NCI-H2196 treated with DMSO at 0.1 percent for 48 hours (cell line): ENCODE data around the gene TANC1.

Experiments used
- DNase-seq: peaks from one replicate; lab custom pipeline; 2025; ENCODE audit not compliant: unreplicated experiment; lab: John Stamatoyannopoulos, UW

The TANC1 gene

GRCh38 chr2:158960193-158960592, 8.2 kb upstream of the TANC1 start:
- no peak for DNase-seq

- no peak for DNase-seq
Observed at GRCh38 chr2:158962074-158962473, 6.4 kb upstream of the TANC1 start.

- DNase-seq: no peak
Observed at GRCh38 chr2:158963071-158963470, 5.4 kb upstream of the TANC1 start.

GRCh38 chr2:158965107-158965506, 3.3 kb upstream of the TANC1 start:
- no peak for DNase-seq

GRCh38 chr2:158965641-158966040, 2.8 kb upstream of the TANC1 start:
- no peak for DNase-seq

GRCh38 chr2:158966312-158966711, 2.1 kb upstream of the TANC1 start:
- no peak for DNase-seq

- DNase-seq: no peak
Observed at GRCh38 chr2:158967114-158967730, 1.2 kb upstream of the TANC1 start.

- no peak for DNase-seq
Observed at GRCh38 chr2:158967731-158968395, 577 bp upstream of the TANC1 start.

- no peak for DNase-seq
Observed at GRCh38 chr2:158969162-158969714, 798 bp downstream of the TANC1 start.

GRCh38 chr2:158969715-158970240, 1.3 kb downstream of the TANC1 start:
- no peak for DNase-seq

GRCh38 chr2:158970241-158970751, 1.9 kb downstream of the TANC1 start:
- no peak for DNase-seq

GRCh38 chr2:158973116-158973956, 4.9 kb downstream of the TANC1 start:
- peak; percentile 70 for DNase-seq

- no peak for DNase-seq
Observed at GRCh38 chr2:158975271-158975921, 7.0 kb downstream of the TANC1 start.

- no peak for DNase-seq
Observed at GRCh38 chr2:158979772-158980171, 11.3 kb downstream of the TANC1 start.

GRCh38 chr2:158984604-158985135, 16.2 kb downstream of the TANC1 start:
- peak; percentile 39 for DNase-seq

GRCh38 chr2:158988501-158988900, 20.1 kb downstream of the TANC1 start:
- no peak for DNase-seq

GRCh38 chr2:158989165-158989564, 20.7 kb downstream of the TANC1 start:
- DNase-seq: no peak

GRCh38 chr2:158990397-158991214, 22.2 kb downstream of the TANC1 start:
- DNase-seq: no peak

GRCh38 chr2:158993030-158993429, 24.6 kb downstream of the TANC1 start:
- no peak for DNase-seq
